ENCODE results near the gene JMJD8. TPM values are rescaled to one million over a fixed set of nuclear protein-coding genes. Genes with fewer than 3 reads are reported as not detected.
A peak's percentile ranks its signal among the peaks of the same experiment; 100 is the strongest.

The JMJD8 gene
- total RNA-seq, 1 experiment from 2014 or later, result 121 TPM

DNA sequence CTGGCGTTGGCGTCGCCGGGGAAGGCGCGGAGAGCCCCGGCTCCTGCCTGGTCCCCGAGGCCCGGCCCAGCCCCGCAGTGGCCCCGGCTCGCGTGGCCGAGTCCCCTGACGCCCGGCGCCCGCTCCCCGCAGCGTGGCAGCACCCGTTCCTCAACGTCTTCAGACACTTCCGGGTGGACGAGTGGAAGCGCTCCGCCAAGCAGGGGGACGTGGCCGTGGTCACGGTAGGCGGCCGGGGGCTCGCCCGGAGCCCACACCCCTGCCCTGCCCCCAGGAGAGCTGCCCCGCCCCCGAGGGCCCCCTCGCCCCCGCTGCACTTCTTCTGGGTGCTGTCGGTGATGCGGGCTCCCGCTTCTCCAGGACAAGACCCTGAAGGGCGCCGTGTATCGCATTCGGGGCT lies 34.5 kb downstream of the JMJD8 start (continued):
- TF ChIP-seq CEBPB (IDR thresholded peaks at IDR 0.05; ENCODE audit: low read depth) (no peak), YY1 (IDR thresholded peaks at IDR 0.05; ENCODE audit: extremely low read depth, insufficient replicate concordance, low read depth, low read length) (no peak), EZH2phosphoT487 (IDR thresholded peaks at IDR 0.05; ENCODE audit: borderline replicate concordance) (no peak)

DNA sequence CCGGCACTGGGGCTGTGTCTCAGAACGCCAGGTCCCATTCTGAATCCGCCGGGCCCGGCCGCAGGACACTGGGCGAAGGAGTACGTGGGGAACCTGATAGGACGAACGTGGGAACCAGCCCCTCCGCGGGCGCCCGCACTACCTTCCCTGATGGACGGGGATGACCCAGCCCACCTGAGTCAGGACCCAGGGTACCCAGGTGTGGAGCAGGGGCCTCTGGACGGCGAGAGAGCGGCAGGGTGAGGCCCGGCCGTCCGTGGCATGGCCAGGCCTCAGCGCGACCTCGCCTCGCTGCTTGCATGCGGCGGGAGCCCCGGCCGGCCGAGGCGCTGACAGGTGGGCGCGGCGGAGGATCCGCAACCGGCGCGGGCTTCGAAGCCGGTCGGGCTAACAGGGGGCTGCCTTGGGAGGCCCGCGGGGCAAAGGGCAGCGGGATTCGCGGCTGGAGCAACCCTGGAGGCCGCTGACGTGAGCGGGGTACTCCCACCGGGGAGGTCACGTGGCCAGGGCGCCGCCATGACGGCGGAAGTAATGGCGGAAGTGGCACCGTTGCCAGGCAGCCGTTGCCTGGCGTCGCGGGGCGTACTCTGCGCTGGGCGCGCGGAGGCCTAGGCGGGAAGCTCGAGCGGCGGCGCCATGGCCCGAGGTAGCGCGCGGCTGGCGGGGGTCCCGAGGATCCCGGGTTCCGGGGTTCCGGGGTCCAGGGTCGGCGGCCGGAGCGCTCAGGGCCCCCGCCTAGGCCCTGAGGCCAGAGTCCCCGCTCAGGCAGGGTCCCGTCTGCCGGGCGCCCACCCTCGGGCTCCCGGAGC lies 35.1 kb downstream of the JMJD8 start, which contains the start of gene WDR90:
WDR90 (plus strand) TSS at position 585 of the 809 bp plus-strand sequence; CDS start at position 637, 52 bp downstream.
- no TSS peak for BruUV-seq (replicated peaks)
- POLR2A ChIA-PET, result no interaction called here

More for the DNA sequence above, 35.1 kb downstream of the JMJD8 start, which contains the start of gene WDR90:
- TF ChIP-seq SIN3A (IDR thresholded peaks at IDR 0.05; ENCODE audit: low read depth) (peak; percentile 72), POLR2AphosphoS5 (IDR thresholded peaks at IDR 0.05; ENCODE audit: low read depth, low read length) (no peak; the same call in 1 of the 2 replicates), ZFX (IDR thresholded peaks at IDR 0.05) (peak; percentile 96), ZNF274 (IDR thresholded peaks at IDR 0.05; ENCODE audit: low read depth, low read length) (no peak), TCF7L2 (IDR thresholded peaks at IDR 0.05; ENCODE audit: borderline replicate concordance, extremely low read depth, insufficient read depth, insufficient read length) (no peak), RAD21 (IDR thresholded peaks at IDR 0.05; ENCODE audit: low read depth) (no peak), YY1 (IDR thresholded peaks at IDR 0.05; ENCODE audit: extremely low read depth, insufficient replicate concordance, low read depth, low read length) (peak; percentile 92), POLR2A (IDR thresholded peaks at IDR 0.05; ENCODE audit: borderline replicate concordance, extremely low read depth, insufficient read depth, insufficient read length) (peak; percentile 44), ELF1 (IDR thresholded peaks at IDR 0.05; ENCODE audit: borderline replicate concordance, low read depth) (no peak; the same call in 1 of the 2 replicates), MAX (IDR thresholded peaks at IDR 0.05) (peak; percentile 90), EZH2phosphoT487 (IDR thresholded peaks at IDR 0.05; ENCODE audit: borderline replicate concordance) (no peak)
- Histone ChIP-seq H3K36me3 (ENCODE audit: control insufficient read depth in 1 of 2, insufficient read depth in 2 of 2, low read length in 2 of 2) (no peaks in the 10 kb centered on the region), H3K27ac (ENCODE audit: low read depth, low read length) (peak within 1 kb of the TSS; percentile 96), H3K4me2 (ENCODE audit: low read length) (peak within 1 kb of the TSS; percentile 84), H3K4me3 (replicated peaks in 1 of 2; ENCODE audit: low read depth in 1 of 2, low read length in 2 of 2) (peak within 1 kb of the TSS; percentile 64 to 68), H3K9ac (ENCODE audit: low read length) (peak within 1 kb of the TSS; percentile 82), H3K79me2 (ENCODE audit: insufficient read depth, low read length) (peaks cover 27% of the 10 kb centered on the region), H2AFZ (ENCODE audit: low read depth, low read length, poor library complexity, severe bottlenecking) (no peak within 1 kb of the TSS), H3K4me1 (ENCODE audit: control insufficient read depth in 1 of 2, insufficient read depth in 2 of 2, low read length in 2 of 2) (peaks cover 19 to 40% of the 10 kb centered on the region in 2 experiments), H3K27me3 (ENCODE audit: insufficient read depth, low read length) (no peaks in the 10 kb centered on the region), H4K20me1 (ENCODE audit: insufficient read depth) (no peaks in the 10 kb centered on the region), H3K9me3 (ENCODE audit: control insufficient read depth in 1 of 2, insufficient read depth in 1 of 2, low read depth in 1 of 2, low read length in 2 of 2) (no peaks in the 10 kb centered on the region), H3K9me2 (ENCODE audit: insufficient read depth) (no peaks in the 10 kb centered on the region)
- ChIA-PET RAD21 (ENCODE audit: low non-redundant PET in 1 of 2, low total read pairs in 2 of 2, uncharacterized antibody in 2 of 2, unreplicated experiment in 2 of 2) (no interaction called here), CTCF (interaction anchor here (1.9 to 2.3 kb wide), 2 partner anchors 11 to 30 kb away, joined by 5 to 13 read pairs; no protein-coding TSS in a partner anchor)
- ATAC-seq (peak; percentile 66), DNase-seq (ENCODE audit: low read depth, low spot score) (peak; percentile 59)
- intact Hi-C loops (cut with micrococcal nuclease), result no loop called here

Measured in HCT116 (cell line).